ENCODE measurements around the gene CCDC91.

CCDC91 gene

DNA sequence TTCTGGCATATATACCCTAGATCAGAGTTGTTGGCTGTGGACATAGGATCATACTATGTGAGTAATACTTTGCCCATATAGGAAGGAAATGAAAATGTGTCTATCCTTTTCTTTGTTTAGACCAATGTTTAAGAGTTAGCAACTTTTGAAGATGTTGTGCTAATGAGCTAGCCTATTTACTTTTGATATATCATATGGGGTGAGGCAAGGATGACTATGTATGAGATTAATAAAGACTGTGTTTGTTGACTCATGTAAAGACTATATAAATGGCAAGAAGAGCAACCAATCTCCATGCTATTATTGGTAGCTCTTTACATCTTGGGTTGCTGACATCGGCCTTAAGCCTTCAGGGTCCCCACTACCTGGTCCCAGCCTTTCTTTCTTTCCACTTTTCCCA, 289.4 kb downstream of the CCDC91 start:
- no peak for DNase-seq

DNA sequence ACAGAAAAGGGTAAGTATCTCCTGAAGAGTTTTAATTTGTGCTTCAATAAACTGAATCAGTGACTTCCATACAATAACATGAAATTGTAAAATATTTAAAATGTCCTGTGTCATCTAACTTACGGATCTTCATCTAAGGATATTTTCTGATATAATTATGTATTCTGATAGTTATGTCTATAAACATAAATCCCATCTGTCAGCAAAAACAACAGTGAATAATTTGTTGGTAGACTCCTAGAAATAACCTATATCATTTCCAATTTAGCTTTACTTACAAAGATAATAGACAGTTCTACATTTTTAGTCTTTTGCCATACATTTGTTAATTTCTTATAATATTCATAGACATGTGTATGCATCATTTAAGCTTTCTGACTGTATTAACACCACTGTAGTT, 293.9 kb downstream of the CCDC91 start:
- no peak for DNase-seq

DNA sequence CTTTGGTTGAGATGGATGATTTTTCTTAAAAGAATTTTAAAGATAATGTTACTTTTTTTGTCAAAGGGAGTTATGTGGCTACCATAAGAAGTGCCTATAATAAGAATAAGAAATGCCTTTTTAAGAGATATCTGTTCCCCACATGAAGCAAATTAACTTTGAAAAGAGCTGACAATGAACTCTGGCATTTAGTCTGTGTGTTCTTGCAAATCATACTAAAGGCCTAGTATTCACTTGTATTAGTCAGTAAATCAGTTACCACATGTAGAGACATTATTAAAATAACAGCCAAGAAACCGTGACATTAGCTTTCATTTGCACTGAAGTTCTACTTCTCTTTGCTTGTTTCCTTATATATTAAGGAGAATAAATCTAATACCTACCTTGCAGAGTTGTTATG, 296.3 kb downstream of the CCDC91 start:
- DNase-seq, result no peak

DNA sequence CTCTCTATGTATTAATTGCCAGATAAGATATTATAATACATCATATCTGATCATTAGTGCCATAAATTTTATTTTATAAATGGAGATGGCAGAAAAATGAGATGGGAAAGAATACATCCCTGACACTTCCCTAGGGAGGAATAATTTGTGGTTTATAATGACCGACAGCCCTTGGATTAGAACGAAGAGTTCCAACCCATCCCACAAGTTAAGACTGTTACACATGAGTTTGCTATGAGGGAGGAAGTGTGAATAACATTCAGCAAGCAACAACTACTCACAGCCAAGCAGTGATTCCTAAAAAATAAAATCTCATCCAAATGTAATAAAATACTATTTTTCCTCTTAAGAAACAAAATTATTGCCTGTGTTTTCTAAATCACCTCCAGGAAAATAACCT, 299.0 kb downstream of the CCDC91 start:
- no peak for DNase-seq

DNA sequence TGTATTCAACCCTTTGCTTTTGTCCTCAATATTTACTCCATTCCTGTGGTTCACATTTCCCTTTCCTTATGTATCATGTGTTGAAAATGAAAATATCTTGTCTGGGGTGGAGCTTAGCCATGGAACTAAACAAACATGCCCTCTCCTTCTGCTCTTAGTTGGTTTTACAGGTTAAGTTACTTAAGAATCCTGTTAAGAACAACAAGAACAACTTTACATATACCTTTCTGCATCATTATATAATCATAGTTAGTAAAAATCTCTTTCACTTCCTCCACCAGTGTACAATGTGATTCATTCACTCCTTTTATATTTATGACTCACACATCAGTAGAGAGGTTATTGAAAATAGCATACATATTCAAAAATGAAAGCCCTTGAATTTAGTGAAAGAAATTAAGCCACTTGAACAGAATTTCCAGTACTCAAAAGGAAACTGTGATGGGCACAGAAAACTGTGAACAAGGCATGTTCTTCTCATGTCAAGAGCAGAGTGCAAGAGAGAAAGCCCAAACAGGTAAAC, 307.7 kb downstream of the CCDC91 start:
- no peak for DNase-seq

DNA sequence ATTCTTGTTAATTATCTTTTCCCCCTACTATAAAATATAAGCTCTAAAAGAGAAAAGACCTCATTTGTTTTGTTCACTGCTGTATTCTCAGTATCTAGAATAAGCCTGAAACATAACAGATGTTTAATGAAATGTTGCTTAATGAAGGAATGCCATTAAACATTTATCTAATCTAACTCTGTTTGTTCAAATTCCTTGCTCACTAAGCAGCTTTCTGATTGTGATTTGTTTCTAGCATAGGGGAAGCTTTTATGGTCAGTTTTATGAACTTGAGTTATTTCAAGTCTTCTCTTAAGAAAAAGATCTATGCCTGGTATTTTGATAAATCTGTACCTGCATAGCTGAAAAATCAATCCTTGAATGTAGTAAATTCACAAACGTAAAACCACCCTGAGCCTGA, 308.6 kb downstream of the CCDC91 start:
- DNase-seq, result no peak

DNA sequence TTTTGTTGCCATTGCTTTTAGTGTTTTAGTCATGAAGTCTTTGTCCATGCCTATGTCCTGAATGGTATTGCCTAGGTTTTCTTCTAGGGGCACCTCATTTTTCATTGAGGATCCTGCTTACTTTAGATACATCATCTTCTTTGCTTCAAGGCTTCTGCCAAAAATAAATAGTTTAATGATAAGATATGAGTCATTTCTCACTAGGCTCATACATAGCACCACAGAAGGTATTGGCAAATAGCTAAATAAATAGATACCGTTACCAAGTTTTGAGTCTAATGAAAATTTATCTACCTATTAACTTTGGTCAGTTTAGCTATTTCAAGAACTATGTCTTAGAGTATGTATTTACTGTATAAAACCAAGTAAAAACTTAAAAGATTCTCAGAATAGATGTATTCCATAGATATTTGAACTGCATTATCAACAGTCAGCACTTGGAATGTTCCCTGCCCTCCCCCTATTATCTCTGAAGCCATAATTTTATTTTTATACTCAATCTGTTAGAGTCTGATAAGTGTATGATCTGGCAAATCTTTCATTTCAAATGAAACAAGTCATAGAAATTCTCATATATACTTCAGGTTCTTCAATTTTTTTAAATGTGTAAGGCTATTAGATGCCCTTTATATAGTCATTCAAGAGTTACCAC, 310.2 kb downstream of the CCDC91 start:
- no peak for DNase-seq

DNA sequence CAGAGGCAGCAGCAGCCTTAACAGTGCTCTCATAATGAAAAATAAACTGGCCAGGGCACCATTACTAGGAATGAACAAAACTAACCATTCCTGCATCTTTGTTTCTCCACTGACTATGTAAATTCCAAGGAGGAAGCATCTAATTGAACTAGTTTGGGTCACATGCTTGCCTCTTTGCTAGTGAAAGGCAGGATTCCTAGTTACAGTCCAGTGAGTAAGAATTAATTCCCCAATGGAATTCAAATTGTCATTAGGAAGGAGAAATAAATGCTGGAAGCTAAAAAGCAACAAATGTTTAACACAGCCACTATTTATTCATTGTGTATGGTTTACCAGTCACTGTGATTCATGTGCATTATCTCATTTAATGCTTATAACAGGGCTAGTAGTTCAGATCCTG, 316.0 kb downstream of the CCDC91 start:
- DNase-seq, result no peak

DNA sequence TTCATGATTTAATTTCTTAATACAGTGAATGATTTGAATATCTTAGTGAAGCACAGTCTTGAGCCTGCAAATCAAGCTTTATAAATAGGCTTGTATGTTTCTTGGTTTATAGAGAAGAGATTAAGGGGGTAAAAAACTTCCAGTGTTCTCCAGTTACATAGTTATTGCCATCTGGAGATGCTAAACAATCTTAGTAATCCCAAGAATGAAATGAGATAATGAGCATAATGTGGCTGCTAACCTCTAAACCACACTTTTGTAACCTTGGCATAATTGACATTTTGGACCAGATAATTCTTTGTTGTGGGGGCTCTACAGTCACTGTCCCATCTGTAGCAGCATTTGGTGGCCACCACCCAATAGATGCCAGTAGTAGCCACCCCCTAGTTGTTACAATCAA, 316.8 kb downstream of the CCDC91 start:
- DNase-seq, result no peak

DNA sequence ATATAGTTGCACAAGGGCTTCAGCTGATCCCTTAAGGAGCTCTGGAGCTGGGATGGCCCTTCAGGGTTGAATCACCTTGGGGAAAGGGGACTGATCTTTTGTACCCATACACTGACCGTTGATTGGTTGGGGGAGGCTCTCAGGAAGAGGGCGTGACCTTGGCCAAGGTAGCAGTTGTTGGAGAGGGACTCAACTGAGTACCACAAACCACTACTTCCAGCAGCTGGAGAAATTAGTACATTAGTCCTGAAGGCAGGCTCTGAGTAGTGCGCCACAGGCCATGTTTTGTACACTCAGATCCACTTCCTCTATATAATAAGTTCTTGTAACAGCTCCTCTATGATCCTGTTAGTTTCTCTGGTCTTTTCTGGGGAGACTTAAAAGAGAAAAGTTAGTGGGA, 317.6 kb downstream of the CCDC91 start:
- DNase-seq, result no peak

DNA sequence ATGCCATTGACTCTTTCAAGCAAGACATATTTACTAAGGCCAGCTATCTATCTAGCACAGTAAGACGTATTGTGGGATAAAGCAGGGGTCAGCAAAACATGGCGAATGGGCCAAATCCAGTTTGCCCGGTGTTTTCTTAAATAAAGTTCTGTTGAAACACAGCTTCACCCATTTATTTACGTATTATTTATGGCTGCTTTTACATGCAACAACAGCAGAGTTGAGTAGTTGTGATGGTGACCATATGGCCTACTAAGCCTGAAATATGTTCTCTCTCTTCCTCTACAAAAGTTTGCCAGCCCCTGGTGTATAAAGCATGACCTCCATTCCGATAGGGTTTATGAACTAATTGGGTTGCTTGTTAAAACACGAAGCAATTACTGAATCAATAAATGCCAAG, 322.1 kb downstream of the CCDC91 start:
- DNase-seq, result no peak

DNA sequence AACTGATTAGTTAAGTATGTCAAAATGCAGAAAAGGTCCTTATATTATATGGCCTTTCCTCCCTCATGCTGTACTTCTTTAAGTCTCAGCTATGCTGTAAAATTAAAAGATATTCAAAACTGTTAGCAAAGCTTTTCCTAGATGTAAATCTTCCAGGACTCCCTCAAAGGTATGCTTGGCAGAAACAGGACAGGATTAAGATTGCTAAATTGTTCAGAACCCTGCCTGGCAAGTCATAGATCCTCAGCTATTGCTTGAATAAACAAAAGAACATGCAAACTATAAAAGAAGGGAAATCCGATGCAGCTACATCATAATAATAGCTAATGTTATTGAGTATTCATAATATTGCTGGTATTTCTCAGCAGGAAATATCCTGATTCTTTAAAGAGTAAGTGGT, 322.6 kb downstream of the CCDC91 start:
- DNase-seq, result no peak

DNA sequence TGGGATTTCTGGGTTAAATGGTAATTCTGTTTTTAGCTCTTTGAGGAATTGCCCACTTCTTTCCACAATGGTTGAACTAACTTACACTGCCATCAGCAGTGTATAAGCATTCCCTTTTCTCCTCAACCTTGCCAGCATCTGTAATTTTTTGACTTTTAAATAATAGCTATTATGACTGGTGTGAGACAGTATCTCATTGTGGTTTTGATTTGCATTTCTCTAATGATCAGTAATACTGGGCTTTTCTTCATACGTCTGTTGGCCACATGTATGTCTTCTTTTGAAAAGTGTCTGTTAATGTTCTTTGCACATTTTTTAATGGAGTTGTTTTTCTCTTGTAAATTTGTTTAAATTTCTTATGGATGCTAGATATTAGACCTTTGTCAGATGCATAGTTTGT, 323.7 kb downstream of the CCDC91 start:
- no peak for DNase-seq

DNA sequence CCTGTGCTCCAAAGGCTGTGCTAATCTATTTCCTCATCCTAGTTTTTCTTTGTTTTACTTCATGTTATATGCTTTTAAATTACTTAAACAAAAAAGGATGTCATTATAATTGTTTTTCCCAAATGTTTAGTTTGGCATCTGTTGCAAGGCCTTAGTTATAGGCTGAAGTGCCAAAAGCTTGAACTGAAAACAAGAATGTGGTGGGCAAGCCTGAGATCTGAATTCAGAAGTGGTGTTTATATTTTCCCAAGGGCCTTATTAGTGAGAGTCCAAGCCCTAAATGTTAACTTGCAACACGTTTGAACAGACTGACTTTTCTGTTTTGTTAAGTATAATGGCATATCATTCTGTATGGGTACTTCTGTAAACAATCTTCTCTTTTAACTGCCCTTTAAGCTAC, 326.8 kb downstream of the CCDC91 start:
- DNase-seq, result no peak

DNA sequence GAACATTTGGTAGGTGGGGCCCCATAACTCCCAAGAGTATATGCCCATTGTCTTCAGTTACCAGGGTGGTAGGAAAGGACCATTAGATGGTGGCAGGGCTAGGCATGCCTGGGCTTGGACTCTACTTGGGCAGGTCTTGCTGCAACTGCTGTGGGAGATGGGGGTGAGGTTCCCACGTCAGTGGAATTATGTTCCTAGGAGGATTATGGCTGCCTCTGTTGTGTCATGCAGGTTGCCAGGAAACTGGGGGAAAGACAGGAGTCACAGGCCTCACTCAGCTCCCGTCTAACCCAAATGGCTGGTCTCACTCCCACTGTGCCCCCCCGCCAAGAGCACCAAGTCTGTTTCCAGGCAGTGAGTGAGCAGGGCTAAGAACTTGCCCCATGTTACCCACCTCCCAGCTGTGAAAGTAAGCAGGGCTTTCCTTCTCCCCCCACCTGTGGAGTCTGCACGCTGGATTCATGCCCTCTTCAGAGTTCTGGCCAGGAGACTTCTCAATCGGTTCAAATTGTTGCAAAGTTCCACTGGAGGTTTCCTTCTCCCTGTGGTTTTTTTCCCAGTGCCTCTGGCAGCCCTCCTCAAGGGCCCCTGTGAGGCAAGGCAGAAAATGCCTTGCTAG, 337.5 kb downstream of the CCDC91 start:
- DNase-seq, result no peak

DNA sequence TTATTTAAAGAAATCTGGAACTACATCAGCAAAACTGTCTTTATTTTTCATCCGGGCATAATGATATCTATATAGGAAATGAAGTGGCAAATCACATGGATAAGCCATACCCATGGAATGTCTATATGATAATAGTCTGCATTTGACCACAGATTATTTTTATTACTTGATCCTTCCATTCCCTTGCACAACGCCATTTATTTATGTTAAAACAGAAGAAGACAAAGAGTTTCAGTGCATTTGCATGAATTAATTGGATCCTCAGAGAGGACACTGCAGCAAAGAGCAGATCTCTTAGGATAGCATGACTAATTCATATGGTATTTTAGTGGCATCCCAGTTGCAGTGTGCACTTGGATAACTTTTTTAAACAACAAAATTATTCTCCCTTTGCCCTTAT, 345.0 kb downstream of the CCDC91 start:
- no peak for DNase-seq

DNA sequence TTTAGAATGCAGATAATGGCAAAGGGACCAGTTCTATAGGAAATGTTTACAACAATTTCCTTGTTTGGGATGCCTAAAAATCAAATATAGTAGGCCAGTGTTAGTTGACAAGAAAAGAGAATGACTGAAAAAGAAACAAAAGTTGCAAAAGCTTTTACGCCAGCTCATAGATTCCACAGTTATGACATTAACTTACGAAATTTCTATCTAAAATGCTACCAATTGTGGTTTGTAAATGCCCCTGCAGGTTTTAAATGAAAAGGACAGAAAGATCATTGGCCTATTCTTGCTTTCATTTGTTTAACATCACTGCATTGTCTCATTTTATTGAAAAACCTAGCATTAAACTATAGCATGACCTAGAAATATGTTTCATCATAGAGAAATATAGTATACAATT, 345.8 kb downstream of the CCDC91 start:
- DNase-seq, result no peak

DNA sequence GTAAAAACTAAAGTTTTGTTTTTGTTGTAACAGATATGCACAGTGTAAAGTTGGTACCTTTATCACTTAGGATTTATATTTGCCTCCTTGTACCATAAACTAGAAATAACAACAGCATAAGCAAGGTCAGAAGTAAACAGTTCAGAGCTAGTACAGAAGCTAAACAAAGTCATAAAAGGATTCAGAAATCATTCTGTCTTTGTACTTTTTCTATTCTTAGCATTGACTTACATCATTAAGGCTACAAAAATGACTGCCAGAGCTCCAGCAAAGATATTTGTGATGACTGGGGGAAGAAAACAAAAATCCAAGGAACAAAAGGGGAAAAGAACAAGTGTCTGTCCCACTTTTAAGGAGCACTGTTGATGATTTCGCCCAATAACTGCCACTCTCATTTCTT, 347.2 kb downstream of the CCDC91 start:
- DNase-seq, result no peak

DNA sequence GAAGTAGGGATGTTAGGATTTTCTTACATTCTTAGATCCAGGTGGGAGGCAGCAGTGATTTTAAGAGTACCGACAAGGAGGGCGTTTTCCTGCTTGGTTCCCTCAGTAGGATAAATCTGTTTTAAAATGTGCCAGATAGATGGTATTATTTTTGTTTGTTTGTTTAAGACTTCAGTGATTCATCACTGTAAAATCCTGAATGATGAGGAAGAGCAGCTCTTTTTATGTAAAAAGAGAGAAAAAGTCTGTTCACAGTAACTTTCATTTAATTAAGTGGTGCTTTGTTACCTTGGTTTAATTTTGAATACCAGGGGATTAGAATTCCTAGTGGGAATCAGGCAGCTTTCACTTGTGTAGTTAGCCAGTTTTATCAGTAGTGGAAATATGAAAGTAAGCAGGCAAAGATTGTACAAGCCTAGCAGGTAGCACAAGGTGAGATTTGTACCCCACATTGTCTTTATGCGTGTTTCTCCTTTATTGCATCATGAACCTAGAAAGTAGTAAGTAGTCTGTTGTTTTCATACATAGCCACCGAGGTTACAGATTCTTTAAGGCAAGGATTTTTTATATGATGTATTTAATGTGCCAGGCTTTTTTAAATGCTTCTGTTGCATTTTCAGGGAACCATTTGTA, 349.6 kb downstream of the CCDC91 start:
- no peak for DNase-seq

DNA sequence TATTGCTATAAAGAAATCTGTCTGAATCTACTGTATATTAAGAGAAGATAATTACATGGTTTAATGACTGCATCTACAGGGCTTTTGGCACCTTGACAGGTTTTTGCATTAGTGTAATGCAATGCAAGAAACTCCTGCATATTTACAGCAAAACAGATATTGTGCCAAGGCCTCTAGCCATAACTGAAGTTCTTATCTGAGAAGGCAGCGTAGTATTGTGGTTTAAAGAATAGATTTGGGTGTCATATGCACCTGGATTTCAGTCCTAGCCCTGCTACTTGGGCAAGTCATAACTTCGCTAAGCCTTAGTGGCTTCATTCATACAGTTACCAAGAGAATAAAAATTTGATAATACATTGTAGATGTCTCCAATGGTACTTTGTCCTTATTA, 350.1 kb downstream of the CCDC91 start:
- DNase-seq, result no peak

DNA sequence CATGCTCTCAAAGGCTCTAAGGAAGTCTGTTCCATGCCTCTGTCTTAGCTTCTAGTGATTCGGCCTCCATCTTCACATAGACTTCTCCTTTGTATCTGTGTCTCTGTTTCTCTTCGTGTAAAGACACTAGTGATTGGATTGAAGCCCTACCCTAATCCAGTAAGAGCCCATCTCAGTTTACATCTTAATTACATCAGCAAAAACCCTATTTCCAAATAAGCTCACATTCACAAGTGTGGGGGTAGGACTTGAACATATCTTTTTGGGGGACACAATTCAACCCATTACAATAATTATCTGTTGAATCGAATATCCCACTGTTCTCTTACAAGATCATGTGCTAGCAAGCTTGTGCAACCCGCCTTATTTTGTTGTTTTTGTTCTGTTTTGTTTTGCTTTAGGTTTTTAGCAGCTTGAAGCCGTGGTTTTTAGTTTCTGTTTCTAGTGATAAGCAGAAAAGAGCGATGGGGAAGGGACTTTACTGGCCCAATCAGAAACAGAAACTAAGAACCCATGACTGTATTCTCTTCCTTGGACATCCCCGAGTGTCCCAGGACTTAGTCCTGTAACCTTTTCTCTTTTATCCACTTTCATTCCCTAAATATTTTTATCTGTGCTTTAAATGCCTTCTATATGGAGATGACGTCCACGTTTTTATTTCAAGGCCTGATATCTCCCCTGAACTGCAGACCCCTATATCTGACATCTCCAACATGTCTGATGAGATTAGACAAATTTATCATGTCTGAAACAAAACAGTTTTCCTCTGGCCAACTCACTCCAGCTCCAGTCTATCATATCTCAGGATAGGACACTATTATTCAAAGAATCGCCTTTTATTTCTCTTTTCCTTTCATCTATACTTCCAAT, 353.0 kb downstream of the CCDC91 start:
- no peak for DNase-seq

DNA sequence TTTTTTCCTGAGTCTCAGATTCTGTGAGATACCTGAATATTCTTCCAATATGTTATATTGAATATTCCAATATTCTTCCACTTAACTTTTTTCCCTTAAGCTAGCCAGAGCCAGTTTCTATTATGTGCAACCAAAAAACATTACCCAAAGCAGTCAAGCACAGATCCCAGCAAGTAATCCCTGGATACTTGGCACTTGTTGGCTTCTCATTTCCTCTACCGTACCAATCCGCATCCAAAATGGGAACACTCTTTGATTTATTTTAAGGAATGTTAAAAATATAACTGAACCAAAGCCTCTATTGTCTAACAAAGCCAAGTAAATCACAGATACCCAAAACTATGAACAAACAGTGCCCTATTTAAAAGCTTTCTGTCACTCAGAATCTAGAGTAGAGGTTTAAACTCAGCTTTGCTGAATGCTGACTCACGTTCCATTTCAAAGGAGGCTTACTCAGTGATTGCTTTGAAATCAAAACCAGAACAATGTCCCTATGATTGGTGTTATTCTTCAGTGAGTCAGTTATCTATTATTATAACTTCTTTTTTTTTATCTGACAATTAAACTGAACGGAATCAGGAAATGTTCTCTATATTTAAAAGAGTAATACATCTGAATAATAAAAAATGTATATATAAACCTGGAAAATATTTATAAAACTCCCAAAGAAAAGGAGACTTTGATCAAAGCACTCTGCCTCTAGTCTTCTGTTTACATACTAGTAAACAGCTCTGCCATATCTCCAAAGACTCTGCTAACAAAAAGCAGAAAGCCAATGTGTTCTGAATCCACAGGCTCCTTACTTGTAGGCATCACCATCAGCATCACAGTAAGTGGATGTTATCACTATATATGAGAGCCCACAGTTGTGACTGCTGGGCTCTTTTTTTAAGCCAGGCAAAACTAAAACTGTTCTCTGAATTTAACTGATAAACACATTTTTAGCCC, 360.8 kb downstream of the CCDC91 start:
- no peak for DNase-seq
